A549 (cell line): ENCODE results near the gene COL16A1.

ENCODE experiments used
- CEBPB ChIP-seq, 2 experiments: fragments of >200 bp in 1 of 2; sonication (Bioruptor Twin) in 1 of 2; formaldehyde crosslinking in 1 of 2; IDR thresholded peaks; 2 replicates each; pipeline ENCODE4 v1.6.1; 2012 to 2016
- CTCF ChIP-seq: fragments of >200 bp; sonication (Bioruptor Twin); formaldehyde crosslinking; IDR thresholded peaks from 3 replicates; pipeline ENCODE4 v1.5.1; 2016
- EHMT2 ChIP-seq: fragments of 200-600 bp; sonication (generic); IDR thresholded peaks from 2 replicates; pipeline ENCODE4 v1.6.1; 2016; ENCODE audit warnings: antibody characterized with exemption, low read depth, mild to moderate bottlenecking, moderate library complexity

GRCh38 chr1:31736675-31737074 lies 32.9 kb upstream of the COL16A1 start:
- TF ChIP-seq EHMT2: no peak
- TF ChIP-seq CEBPB (IDR thresholded peaks at IDR 0.05): no peak
- TF ChIP-seq CTCF: no peak
